ENCODE measurements around the gene CKAP4. TPM values are rescaled to one million over a fixed set of nuclear protein-coding genes. Genes with fewer than 3 reads are reported as not detected.

Gene CKAP4
- total and polyA plus RNA-seq, 2 donors (not counting 3 experiments of a cell fraction or from before 2014, with no cell fraction given), result 117 to 223 TPM

GRCh38 chr12:106228320-106228710 lies 19.5 kb downstream of the CKAP4 start:
- DNase-seq (ENCODE audit: low read depth, low spot score) (no peak), FAIRE-seq (no peak)
- no peaks in the 10 kb centered on the region for H3K36me3 ChIP-seq (ENCODE audit: control insufficient read depth in 2 of 2, extremely low read depth in 1 of 2, insufficient read depth in 2 of 2, low read length in 2 of 2)
- intact Hi-C loops (cut with micrococcal nuclease), result loop anchor here (5.0 kb wide), 1 partner anchor 614 kb away; no protein-coding TSS in a partner anchor
- no peaks in the 10 kb centered on the region for H4K20me1 ChIP-seq (replicated peaks; ENCODE audit: control insufficient read depth, extremely low read depth, insufficient read depth, low read length)
- peaks cover 0 to 4% of the 10 kb centered on the region in 2 experiments for H3K27me3 ChIP-seq (ENCODE audit: control insufficient read depth in 2 of 2, insufficient read depth in 2 of 2, low read length in 2 of 2)
- TF ChIP-seq, protein P1, sequence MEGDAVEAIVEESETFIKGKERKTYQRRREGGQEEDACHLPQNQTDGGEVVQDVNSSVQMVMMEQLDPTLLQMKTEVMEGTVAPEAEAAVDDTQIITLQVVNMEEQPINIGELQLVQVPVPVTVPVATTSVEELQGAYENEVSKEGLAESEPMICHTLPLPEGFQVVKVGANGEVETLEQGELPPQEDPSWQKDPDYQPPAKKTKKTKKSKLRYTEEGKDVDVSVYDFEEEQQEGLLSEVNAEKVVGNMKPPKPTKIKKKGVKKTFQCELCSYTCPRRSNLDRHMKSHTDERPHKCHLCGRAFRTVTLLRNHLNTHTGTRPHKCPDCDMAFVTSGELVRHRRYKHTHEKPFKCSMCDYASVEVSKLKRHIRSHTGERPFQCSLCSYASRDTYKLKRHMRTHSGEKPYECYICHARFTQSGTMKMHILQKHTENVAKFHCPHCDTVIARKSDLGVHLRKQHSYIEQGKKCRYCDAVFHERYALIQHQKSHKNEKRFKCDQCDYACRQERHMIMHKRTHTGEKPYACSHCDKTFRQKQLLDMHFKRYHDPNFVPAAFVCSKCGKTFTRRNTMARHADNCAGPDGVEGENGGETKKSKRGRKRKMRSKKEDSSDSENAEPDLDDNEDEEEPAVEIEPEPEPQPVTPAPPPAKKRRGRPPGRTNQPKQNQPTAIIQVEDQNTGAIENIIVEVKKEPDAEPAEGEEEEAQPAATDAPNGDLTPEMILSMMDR (IDR thresholded peaks at IDR 0.05; ENCODE audit: extremely low read depth in 1 of 2, insufficient read depth in 1 of 2, low read depth in 1 of 2, low read length in 2 of 2), result no peak
- TF ChIP-seq JUN (IDR thresholded peaks at IDR 0.05; ENCODE audit: borderline replicate concordance, insufficient read depth, insufficient read length, low read depth) (no peak), POLR2AphosphoS5 (IDR thresholded peaks at IDR 0.05; ENCODE audit: insufficient read depth, low read depth, low read length) (no peak), POLR2A (IDR thresholded peaks at IDR 0.05; ENCODE audit: low read depth, low read length) (no peak), EZH2 (IDR thresholded peaks at IDR 0.05; ENCODE audit: borderline replicate concordance, low read depth, low read length, severe bottlenecking) (no peak), FOS (IDR thresholded peaks at IDR 0.05; ENCODE audit: borderline replicate concordance, insufficient read depth, low read length) (no peak), GATA2 (IDR thresholded peaks at IDR 0.05; ENCODE audit: insufficient read depth, insufficient read length, low read depth, low read length) (no peak), MYC (IDR thresholded peaks at IDR 0.05; ENCODE audit: low read depth, low read length) (no peak)
- TF ChIP-seq, protein P2, sequence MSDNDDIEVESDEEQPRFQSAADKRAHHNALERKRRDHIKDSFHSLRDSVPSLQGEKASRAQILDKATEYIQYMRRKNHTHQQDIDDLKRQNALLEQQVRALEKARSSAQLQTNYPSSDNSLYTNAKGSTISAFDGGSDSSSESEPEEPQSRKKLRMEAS (IDR thresholded peaks at IDR 0.05; ENCODE audit: insufficient read depth, insufficient read length), result no peak
- ChIA-PET CTCF (interaction anchor here (1.2 to 4.1 kb wide), 6 partner anchors 10 to 692 kb away, joined by 3 to 224 read pairs (median 14); no protein-coding TSS in a partner anchor), POLR2A (interaction anchor here (0.6 kb wide), 1 partner anchor 128 kb away, joined by 3 read pairs; no protein-coding TSS in a partner anchor)
- no peak overlapping the region for H3K9ac ChIP-seq (replicated peaks; ENCODE audit: extremely low read depth, insufficient read depth, low read length)
- BruUV-seq (replicated peaks), result no TSS peak
- H3K79me2 ChIP-seq (ENCODE audit: control insufficient read depth, insufficient read depth, low read length), result no peaks in the 10 kb centered on the region
- no peak overlapping the region for H3K27ac ChIP-seq (ENCODE audit: insufficient read depth, low read depth, low read length)
- H3K9me1 ChIP-seq (replicated peaks; ENCODE audit: control insufficient read depth, extremely low read depth, insufficient read depth, low read length), result no peaks in the 10 kb centered on the region
- no peak overlapping the region for H3K4me3 ChIP-seq (replicated peaks in 1 of 3; ENCODE audit: insufficient read depth in 1 of 3, low read depth in 1 of 3, low read length in 3 of 3)
- H3K9me3 ChIP-seq (replicated peaks; ENCODE audit: control insufficient read depth, insufficient read depth, low read length), result no peaks in the 10 kb centered on the region
- H3K4me1 ChIP-seq (ENCODE audit: control insufficient read depth, extremely low read depth, insufficient read depth, low read length), result no peaks in the 10 kb centered on the region
- no peak overlapping the region for H3K4me2 ChIP-seq (ENCODE audit: insufficient read depth, low read length)
- dilution Hi-C loops (cut with MboI; ENCODE audit: extremely low pct_ligation_motif_present, low sequenced_read_pairs), result no loop called here
- no peak overlapping the region for H2AFZ ChIP-seq (ENCODE audit: low read depth, low read length)

Data from endothelial cell of umbilical vein (primary cell).